Osteoblast (primary cell): ENCODE data around the gene ERC1. TPM values are rescaled to one million over a fixed set of nuclear protein-coding genes. Genes with fewer than 3 reads are reported as not detected.

ENCODE experiments used
- DNase-seq: peaks from one replicate; pipeline ENCODE4 v3.0.0; 2011; ENCODE audit warnings: low spot score, mixed read lengths; ENCODE audit not compliant: insufficient read length; ENCODE audit errors: missing footprints
- H2AFZ ChIP-seq: 2 replicates; pipeline ENCODE4 v1.6.0; 2011; ENCODE audit warnings: mild to moderate bottlenecking, low read length
- H3K27ac ChIP-seq: 2 replicates; pipeline ENCODE4 v1.5.1; 2011; ENCODE audit warnings: mild to moderate bottlenecking, low read depth, low read length, moderate library complexity
- H3K27me3 ChIP-seq: 2 replicates; pipeline ENCODE4 v1.6.0; 2012; ENCODE audit warnings: mild to moderate bottlenecking, control low read depth, inconsistent platforms, low read length, moderate library complexity; ENCODE audit not compliant: insufficient read depth
- H3K36me3 ChIP-seq: 2 replicates; pipeline ENCODE4 v1.5.1; 2011; ENCODE audit warnings: mild to moderate bottlenecking, low read length, control low read depth, moderate library complexity; ENCODE audit not compliant: insufficient read depth
- H3K4me1 ChIP-seq: 2 replicates; pipeline ENCODE4 v1.5.1; 2011; ENCODE audit warnings: mild to moderate bottlenecking, low read length, control low read depth, moderate library complexity; ENCODE audit not compliant: insufficient read depth
- H3K4me2 ChIP-seq: 2 replicates; pipeline ENCODE4 v1.6.0; 2011; ENCODE audit warnings: mild to moderate bottlenecking, low read length; ENCODE audit not compliant: insufficient read depth
- H3K4me3 ChIP-seq: fragments of 200-600 bp; sonication (generic); 3 replicates; pipeline ENCODE4 v1.5.1; 2012; ENCODE audit warnings: mild to moderate bottlenecking, low read length, inconsistent platforms; ENCODE audit not compliant: insufficient read depth
- H3K79me2 ChIP-seq: 2 replicates; pipeline ENCODE4 v1.6.0; 2012; ENCODE audit warnings: mild to moderate bottlenecking, low read length, control low read depth, inconsistent platforms; ENCODE audit not compliant: insufficient read depth
- H3K9me3 ChIP-seq: 2 replicates; pipeline ENCODE4 v1.5.1; 2011; ENCODE audit warnings: low read depth, low read length, control low read depth
- H4K20me1 ChIP-seq: 2 replicates; pipeline ENCODE4 v1.6.0; 2012; ENCODE audit warnings: mild to moderate bottlenecking, low read length, control low read depth; ENCODE audit not compliant: insufficient read depth
- total RNA-seq: library from RNA; depleted of rRNA; stranded (reverse); fragments of >200 nt; gene quantifications from 2 replicates; pipeline ENCODE4 v1.2.3, GENCODE V29; 2012
- TF ChIP-seq, protein P1 (sequence below): IDR thresholded peaks from 2 replicates; pipeline ENCODE4 v1.5.1; 2011; ENCODE audit warnings: mild to moderate bottlenecking, low read depth, low read length, moderate library complexity; ENCODE audit errors: extremely low read depth

Gene ERC1
- total RNA-seq, 1 donor: 36.2 TPM

DNA sequence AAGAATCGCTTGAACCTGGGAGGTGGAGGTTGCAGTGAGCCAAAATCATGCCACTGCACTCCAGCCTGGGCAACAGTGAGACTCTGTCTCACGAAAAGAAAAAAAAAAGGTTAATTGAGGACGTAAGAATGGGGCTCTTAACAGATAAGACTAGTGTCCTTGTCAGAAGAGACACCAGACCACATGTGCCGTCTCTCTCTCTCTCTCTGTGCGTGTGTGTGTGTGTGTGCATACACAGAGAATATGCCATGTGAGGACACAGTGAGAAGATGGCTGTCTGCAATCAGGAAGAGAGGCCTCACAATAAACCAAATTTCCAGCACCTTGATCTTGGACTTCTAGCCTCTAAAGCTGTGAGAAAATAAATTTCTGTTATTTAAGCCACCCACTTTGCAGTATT is 11.7 kb upstream of the ERC1 start:
- no peaks in the 10 kb centered on the region for H3K27me3 ChIP-seq
- no peak overlapping the region for H3K4me3 ChIP-seq
- no peaks in the 10 kb centered on the region for H3K36me3 ChIP-seq
- no peak overlapping the region for H3K4me2 ChIP-seq
- no peak for DNase-seq
- H3K9me3 ChIP-seq: no peaks in the 10 kb centered on the region
- H3K4me1 ChIP-seq: no peaks in the 10 kb centered on the region
- TF ChIP-seq, protein P1, sequence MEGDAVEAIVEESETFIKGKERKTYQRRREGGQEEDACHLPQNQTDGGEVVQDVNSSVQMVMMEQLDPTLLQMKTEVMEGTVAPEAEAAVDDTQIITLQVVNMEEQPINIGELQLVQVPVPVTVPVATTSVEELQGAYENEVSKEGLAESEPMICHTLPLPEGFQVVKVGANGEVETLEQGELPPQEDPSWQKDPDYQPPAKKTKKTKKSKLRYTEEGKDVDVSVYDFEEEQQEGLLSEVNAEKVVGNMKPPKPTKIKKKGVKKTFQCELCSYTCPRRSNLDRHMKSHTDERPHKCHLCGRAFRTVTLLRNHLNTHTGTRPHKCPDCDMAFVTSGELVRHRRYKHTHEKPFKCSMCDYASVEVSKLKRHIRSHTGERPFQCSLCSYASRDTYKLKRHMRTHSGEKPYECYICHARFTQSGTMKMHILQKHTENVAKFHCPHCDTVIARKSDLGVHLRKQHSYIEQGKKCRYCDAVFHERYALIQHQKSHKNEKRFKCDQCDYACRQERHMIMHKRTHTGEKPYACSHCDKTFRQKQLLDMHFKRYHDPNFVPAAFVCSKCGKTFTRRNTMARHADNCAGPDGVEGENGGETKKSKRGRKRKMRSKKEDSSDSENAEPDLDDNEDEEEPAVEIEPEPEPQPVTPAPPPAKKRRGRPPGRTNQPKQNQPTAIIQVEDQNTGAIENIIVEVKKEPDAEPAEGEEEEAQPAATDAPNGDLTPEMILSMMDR: no peak
- H4K20me1 ChIP-seq: no peaks in the 10 kb centered on the region
- H3K27ac ChIP-seq: no peak overlapping the region
- H3K79me2 ChIP-seq: no peaks in the 10 kb centered on the region
- H2AFZ ChIP-seq: no peak overlapping the region

DNA sequence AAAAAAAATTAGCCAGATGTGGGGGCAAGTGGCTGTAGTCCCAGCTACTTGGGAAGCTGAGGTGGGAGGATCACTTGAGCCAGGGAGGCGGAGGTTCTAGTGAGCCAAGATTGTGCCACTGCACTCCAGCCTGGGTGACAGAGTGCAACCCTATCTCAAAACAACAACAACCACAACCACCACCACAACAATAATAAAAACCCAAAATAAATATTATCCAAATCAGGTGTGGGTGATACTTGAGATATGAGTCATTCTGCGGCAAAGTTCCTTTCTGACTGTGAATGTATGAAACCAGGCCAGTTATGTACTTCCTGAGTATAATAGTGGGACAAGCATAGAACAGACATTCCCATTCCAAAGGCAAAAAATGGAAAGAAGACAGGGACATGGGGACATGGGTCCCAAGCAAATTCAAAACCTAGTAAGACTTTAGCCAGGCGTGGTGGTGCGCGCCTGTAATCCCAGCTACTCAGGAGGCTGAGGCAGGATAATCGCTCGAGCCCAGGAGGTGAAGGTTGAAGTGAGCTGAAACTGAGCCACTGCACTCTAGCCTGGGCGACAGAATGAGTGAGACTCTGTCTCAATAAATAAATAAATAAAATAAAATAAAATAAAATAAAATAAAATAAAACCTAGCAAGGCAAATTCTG is 9.7 kb upstream of the ERC1 start:
- Histone ChIP-seq H3K27me3 (no peaks in the 10 kb centered on the region), H2AFZ (no peak overlapping the region), H3K4me2 (no peak overlapping the region), H3K9me3 (no peaks in the 10 kb centered on the region), H3K4me3 (no peak overlapping the region), H3K4me1 (no peaks in the 10 kb centered on the region), H4K20me1 (no peaks in the 10 kb centered on the region), H3K36me3 (no peaks in the 10 kb centered on the region), H3K27ac (no peak overlapping the region), H3K79me2 (no peaks in the 10 kb centered on the region)
- DNase-seq: no peak
- TF ChIP-seq, protein P1: no peak

DNA sequence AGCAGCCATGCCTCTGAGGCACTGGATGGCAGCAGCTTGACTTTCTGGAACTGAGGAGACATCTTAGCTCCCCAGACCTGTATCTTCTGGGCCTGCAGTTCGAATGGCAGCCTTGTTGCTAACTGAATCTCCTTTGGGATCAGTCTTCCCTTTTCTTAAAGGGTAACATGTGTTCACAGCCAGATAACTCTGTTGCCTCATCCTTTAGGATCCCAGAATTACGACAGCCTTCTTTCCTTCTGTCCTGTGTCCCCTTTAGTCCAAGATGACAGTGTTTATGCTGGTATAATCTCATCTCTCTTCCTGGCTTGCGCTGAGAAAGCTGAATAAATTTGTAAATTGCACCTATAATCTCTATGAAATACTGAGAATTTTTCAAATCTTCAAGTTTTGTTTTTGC is 9.1 kb upstream of the ERC1 start:
- Histone ChIP-seq H3K4me2 (no peak overlapping the region), H4K20me1 (no peaks in the 10 kb centered on the region), H3K4me1 (no peaks in the 10 kb centered on the region), H3K9me3 (no peaks in the 10 kb centered on the region), H3K79me2 (no peaks in the 10 kb centered on the region), H3K27me3 (no peaks in the 10 kb centered on the region), H2AFZ (peak overlapping the region; percentile 36), H3K27ac (no peak overlapping the region), H3K36me3 (no peaks in the 10 kb centered on the region), H3K4me3 (no peak overlapping the region)
- DNase-seq: no peak
- TF ChIP-seq, protein P1: no peak

DNA sequence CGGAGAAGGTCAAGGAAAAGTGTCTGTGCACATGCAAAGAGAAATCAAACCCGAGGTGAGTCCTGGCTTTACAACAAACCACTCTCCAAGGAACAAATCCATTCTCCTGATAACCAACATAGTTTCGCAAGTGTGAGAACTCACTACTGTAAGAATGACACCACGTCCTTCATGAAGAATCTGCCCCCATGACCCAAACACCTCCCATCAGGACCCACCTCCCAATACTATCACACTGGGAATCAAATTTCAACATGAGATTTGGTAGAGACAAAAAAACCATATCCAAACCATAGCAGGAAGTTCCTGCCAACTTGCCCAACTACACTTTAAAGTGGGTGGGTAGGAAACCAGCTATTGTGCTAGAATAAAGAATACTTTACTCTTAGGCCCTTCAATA is 2.4 kb upstream of the ERC1 start:
- Histone ChIP-seq H3K79me2 (peaks cover 40% of the 10 kb centered on the region), H3K36me3 (no peaks in the 10 kb centered on the region), H2AFZ (peak overlapping the region; percentile 32), H3K27me3 (no peaks in the 10 kb centered on the region), H4K20me1 (peaks cover 7% of the 10 kb centered on the region), H3K9me3 (no peaks in the 10 kb centered on the region), H3K27ac (peak overlapping the region; percentile 89), H3K4me1 (peaks cover 30% of the 10 kb centered on the region), H3K4me3 (peak overlapping the region; percentile 88), H3K4me2 (peak overlapping the region; percentile 95)
- peak; percentile 5 for DNase-seq
- TF ChIP-seq, protein P1: no peak
